Measurements from ENCODE around the gene EFNA3. TPM values are rescaled to one million over a fixed set of nuclear protein-coding genes. Genes with fewer than 3 reads are reported as not detected.

The EFNA3 gene
- total and polyA plus RNA-seq, 9 of the 15 experiments (the other 6 are each of a cell fraction or from before 2014, with no cell fraction given): 0.59 to 7.9 (median 4.7) TPM

DNA sequence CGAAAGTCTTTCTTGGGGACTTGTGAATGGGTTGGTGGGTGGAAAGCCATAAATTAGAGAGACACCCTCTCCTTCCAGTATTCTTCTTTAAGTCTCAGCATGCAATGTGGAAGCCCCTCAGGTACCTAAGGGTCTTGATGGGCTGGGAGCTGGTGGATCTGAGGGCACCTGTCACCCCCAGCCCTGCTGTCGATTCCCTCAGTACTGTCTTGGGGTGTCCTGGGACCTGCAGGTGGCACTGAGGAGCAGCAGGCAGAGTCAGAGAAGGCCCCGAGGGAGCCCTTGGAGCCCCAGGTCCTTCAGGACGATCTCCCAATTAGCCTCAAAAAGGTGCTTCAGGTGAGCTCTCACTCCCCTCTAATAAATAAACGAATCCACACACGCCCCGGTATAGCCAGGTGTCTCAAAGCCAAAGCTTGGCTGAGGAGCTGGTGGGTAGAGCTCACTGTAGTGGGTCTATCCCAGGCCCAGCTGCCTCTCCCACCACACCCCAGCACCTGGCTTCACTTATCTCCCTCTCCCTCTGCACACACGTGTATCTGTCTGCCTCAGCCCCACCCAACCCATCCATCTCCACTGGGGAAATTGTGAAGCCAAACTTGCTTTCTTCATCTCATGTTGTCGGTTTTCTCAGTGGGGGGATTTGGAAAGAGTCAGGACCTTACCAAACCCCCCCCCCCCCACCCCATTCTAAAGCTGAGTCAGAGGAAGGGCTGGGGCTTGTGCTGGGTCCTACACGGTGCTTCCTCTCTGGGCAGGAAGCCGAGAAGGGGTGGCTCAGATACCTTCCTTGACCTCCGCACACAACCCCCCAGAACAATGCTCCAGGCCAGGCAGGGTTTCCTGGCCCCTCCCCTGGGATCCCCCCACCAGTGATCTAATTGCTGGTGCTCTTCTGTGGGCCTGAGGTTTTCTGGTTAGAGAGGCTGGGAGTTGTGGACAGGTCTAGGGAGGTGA lies 25.9 kb upstream of the EFNA3 start:
- CTCF ChIA-PET (ENCODE audit: low intra/inter-chr PET ratio): no interaction called here
- in situ Hi-C loops (cut with MboI): no loop called here
- ATAC-seq (no peak), DNase-seq (ENCODE audit: extremely low read depth in 1 of 4, low spot score in 3 of 4) (peak; percentile 64 to 69 (median 64)), FAIRE-seq (peak; percentile 61)
- Histone ChIP-seq H3K79me2 (ENCODE audit: control insufficient read depth, insufficient read depth, low read length) (peaks cover 19% of the 10 kb centered on the region), H3K4me3 (peak overlapping the region; percentile 80), H3K9ac (ENCODE audit: insufficient read depth in 1 of 2, low read depth in 2 of 2, low read length in 2 of 2) (peak overlapping the region in 1 of 2 experiments; percentile 91; a peak in 2 of 4 replicates), H3K4me2 (ENCODE audit: insufficient read depth, low read length) (peak overlapping the region; percentile 81), H4K20me1 (replicated peaks; ENCODE audit: control insufficient read depth, insufficient read depth, low read length) (no peaks in the 10 kb centered on the region), H3K27me3 (ENCODE audit: control insufficient read depth in 2 of 2, insufficient read depth in 2 of 2, low read length in 2 of 2) (no peaks in the 10 kb centered on the region), H3K9me3 (replicated peaks; ENCODE audit: control insufficient read depth, insufficient read depth, low read depth, low read length) (no peaks in the 10 kb centered on the region), H2AFZ (ENCODE audit: low read depth, low read length) (no peak overlapping the region), H3K9me1 (ENCODE audit: control insufficient read depth, insufficient read depth, low read length) (no peaks in the 10 kb centered on the region), H3K27ac (ENCODE audit: extremely low read depth, low read depth, low read length) (no peak overlapping the region), H3K36me3 (ENCODE audit: control insufficient read depth, insufficient read depth, low read length) (peaks cover 38% of the 10 kb centered on the region; the same call in 1 of the 3 replicates), H3K4me1 (replicated peaks in 1 of 2; ENCODE audit: control insufficient read depth in 2 of 2, insufficient read depth in 2 of 2, low read length in 2 of 2) (peaks cover 29 to 55% of the 10 kb centered on the region in 2 experiments)
- intact Hi-C loops (cut with micrococcal nuclease): no loop called here
- no TSS peak for BruUV-seq (replicated peaks)
- WGBS (ENCODE audit: insufficient coverage, low coverage, missing lambda C conversion rate): 39% methylated on average over 10 of the region's 12 CpGs
- POLR2A ChIA-PET: interaction anchor here (0.7 to 1.7 kb wide), 4 partner anchors 11 to 42 kb away, joined by 3 to 5 read pairs (median 3); no protein-coding TSS in a partner anchor
- TF ChIP-seq MYBL2 (IDR thresholded peaks at IDR 0.05; ENCODE audit: low read depth) (no peak), MYBL2 (CRISPR knock-in tag; IDR thresholded peaks at IDR 0.05; ENCODE audit: borderline replicate concordance) (no peak), TEAD4 (IDR thresholded peaks at IDR 0.05; ENCODE audit: low read length) (0 out of 2 replicates have a peak, but pooled peaks have one; percentile 19), TEAD4 (CRISPR knock-in tag; IDR thresholded peaks at IDR 0.05; ENCODE audit: borderline replicate concordance) (no peak), NR2C2 (CRISPR knock-in tag; IDR thresholded peaks at IDR 0.05) (no peak), NR2C2 (tag; IDR thresholded peaks at IDR 0.05) (no peak), CBFA2T2 (conservative IDR thresholded peaks at IDR 0.05) (peak; percentile 72), RBM25 (IDR thresholded peaks at IDR 0.05; ENCODE audit: low read depth, low read length, severe bottlenecking) (no peak), ILK (tag; IDR thresholded peaks at IDR 0.05; ENCODE audit: borderline replicate concordance, low read depth) (no peak), ARID1B (IDR thresholded peaks at IDR 0.05) (0 out of 2 replicates have a peak, but pooled peaks have one; percentile 21), TAL1 (IDR thresholded peaks at IDR 0.05) (peak; percentile 49; the same call in 1 of the 2 replicates), ZEB2 (IDR thresholded peaks at IDR 0.05) (peak; percentile 90)
- TF ChIP-seq, protein P1, sequence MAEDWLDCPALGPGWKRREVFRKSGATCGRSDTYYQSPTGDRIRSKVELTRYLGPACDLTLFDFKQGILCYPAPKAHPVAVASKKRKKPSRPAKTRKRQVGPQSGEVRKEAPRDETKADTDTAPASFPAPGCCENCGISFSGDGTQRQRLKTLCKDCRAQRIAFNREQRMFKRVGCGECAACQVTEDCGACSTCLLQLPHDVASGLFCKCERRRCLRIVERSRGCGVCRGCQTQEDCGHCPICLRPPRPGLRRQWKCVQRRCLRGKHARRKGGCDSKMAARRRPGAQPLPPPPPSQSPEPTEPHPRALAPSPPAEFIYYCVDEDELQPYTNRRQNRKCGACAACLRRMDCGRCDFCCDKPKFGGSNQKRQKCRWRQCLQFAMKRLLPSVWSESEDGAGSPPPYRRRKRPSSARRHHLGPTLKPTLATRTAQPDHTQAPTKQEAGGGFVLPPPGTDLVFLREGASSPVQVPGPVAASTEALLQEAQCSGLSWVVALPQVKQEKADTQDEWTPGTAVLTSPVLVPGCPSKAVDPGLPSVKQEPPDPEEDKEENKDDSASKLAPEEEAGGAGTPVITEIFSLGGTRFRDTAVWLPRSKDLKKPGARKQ (CRISPR knock-in tag; IDR thresholded peaks at IDR 0.05): no peak
- TF ChIP-seq, protein P2, sequence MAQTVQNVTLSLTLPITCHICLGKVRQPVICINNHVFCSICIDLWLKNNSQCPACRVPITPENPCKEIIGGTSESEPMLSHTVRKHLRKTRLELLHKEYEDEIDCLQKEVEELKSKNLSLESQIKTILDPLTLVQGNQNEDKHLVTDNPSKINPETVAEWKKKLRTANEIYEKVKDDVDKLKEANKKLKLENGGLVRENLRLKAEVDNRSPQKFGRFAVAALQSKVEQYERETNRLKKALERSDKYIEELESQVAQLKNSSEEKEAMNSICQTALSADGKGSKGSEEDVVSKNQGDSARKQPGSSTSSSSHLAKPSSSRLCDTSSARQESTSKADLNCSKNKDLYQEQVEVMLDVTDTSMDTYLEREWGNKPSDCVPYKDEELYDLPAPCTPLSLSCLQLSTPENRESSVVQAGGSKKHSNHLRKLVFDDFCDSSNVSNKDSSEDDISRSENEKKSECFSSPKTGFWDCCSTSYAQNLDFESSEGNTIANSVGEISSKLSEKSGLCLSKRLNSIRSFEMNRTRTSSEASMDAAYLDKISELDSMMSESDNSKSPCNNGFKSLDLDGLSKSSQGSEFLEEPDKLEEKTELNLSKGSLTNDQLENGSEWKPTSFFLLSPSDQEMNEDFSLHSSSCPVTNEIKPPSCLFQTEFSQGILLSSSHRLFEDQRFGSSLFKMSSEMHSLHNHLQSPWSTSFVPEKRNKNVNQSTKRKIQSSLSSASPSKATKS (CRISPR knock-in tag; IDR thresholded peaks at IDR 0.05): no peak
